ENCODE data around the gene DLX3. TPM values are rescaled to one million over a fixed set of nuclear protein-coding genes. Genes with fewer than 3 reads are reported as not detected.

The DLX3 gene
- total RNA-seq, 2 experiments from 2014 or later = not detected

DNA sequence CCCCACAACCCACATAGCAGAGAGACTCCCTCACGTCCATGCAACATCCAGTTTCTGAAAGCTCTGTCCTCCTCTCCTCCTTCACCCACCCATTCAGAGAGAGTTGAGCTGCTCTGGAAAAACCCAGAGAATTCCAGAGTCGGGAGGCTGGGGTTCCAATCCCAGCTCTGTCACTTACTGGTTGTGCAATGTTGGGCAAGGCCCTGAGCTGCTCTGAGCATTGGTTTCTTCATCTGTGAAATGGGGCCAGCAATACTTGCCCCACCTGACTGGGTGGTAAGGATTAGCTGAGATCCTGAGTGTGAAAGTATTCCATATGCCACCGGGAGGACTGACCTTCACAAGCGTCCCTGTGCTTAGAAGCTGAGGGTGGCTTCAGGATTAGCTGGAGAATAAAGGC lies 38.2 kb downstream of the DLX3 start:
- H3K27ac ChIP-seq (ENCODE audit: low read depth, low read length, poor library complexity, severe bottlenecking) = no peak overlapping the region
- no peaks in the 10 kb centered on the region for H3K36me3 ChIP-seq (ENCODE audit: insufficient read depth, low read length)
- no peak overlapping the region for H3K4me3 ChIP-seq (ENCODE audit: low read depth, low read length, poor library complexity, severe bottlenecking)
- intact Hi-C loops (cut with micrococcal nuclease; ENCODE audit: unreplicated experiment) = no loop called here
- no TSS peak for BruUV-seq (replicated peaks)
- no peaks in the 10 kb centered on the region for H3K79me2 ChIP-seq (ENCODE audit: insufficient read depth, low read depth, low read length)
- TF ChIP-seq, protein P1, sequence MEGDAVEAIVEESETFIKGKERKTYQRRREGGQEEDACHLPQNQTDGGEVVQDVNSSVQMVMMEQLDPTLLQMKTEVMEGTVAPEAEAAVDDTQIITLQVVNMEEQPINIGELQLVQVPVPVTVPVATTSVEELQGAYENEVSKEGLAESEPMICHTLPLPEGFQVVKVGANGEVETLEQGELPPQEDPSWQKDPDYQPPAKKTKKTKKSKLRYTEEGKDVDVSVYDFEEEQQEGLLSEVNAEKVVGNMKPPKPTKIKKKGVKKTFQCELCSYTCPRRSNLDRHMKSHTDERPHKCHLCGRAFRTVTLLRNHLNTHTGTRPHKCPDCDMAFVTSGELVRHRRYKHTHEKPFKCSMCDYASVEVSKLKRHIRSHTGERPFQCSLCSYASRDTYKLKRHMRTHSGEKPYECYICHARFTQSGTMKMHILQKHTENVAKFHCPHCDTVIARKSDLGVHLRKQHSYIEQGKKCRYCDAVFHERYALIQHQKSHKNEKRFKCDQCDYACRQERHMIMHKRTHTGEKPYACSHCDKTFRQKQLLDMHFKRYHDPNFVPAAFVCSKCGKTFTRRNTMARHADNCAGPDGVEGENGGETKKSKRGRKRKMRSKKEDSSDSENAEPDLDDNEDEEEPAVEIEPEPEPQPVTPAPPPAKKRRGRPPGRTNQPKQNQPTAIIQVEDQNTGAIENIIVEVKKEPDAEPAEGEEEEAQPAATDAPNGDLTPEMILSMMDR (conservative IDR thresholded peaks at IDR 0.05; ENCODE audit: low read length) = no peak
- no peak for TF ChIP-seq EZH2phosphoT487 (IDR thresholded peaks at IDR 0.05; ENCODE audit: borderline replicate concordance, low read depth, low read length)
- ChIA-PET CTCF (ENCODE audit: unreplicated experiment) (no interaction called here), POLR2A (interaction anchor here (0.7 kb wide), 1 partner anchor 946 kb away, joined by 3 read pairs; no protein-coding TSS in a partner anchor)
- H2AFZ ChIP-seq (ENCODE audit: low read length) = no peak overlapping the region
- DNase-seq (ENCODE audit: low spot score) = no peak
- no peaks in the 10 kb centered on the region for H3K9me3 ChIP-seq (ENCODE audit: low read length)
- no peaks in the 10 kb centered on the region for H4K20me1 ChIP-seq (ENCODE audit: insufficient read depth, low read length)
- no peaks in the 10 kb centered on the region for H3K4me1 ChIP-seq (ENCODE audit: insufficient read depth, low read length, poor library complexity, severe bottlenecking)
- no peak overlapping the region for H3K4me2 ChIP-seq (ENCODE audit: low read length)
- H3K9me2 ChIP-seq (ENCODE audit: insufficient read depth, low read length) = no peaks in the 10 kb centered on the region

DNA sequence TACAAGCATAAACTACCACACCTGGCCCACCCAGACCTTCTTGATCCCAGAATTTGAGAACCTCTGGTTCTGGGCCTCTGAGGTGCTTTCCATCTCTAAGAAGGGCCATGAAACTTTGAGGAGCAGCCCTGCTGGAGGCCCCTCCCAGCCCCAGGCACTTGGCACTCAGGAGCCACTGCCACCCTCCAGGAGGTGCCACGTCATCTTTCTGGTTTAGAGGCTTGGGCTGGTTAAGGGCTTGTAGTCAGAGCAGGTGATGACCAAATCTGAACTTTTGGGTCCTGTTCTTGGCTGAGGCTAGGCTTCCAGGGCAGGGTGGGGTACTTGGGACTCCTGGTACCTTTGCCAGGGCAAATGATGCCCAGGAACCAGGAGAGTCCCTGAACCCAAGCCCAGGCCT lies 39.9 kb downstream of the DLX3 start:
- POLR2A ChIA-PET = interaction anchor here (0.6 kb wide), 1 partner anchor 305 kb away, joined by 3 read pairs; no protein-coding TSS in a partner anchor
- no peaks in the 10 kb centered on the region for H3K9me3 ChIP-seq (ENCODE audit: low read length)
- H3K9me2 ChIP-seq (ENCODE audit: insufficient read depth, low read length) = no peaks in the 10 kb centered on the region
- no peaks in the 10 kb centered on the region for H3K4me1 ChIP-seq (ENCODE audit: insufficient read depth, low read length, poor library complexity, severe bottlenecking)
- no peak for DNase-seq (ENCODE audit: low spot score)
- TF ChIP-seq, protein P1 (conservative IDR thresholded peaks at IDR 0.05; ENCODE audit: low read length) = no peak
- TF ChIP-seq EZH2phosphoT487 (IDR thresholded peaks at IDR 0.05; ENCODE audit: borderline replicate concordance, low read depth, low read length) = no peak
- H3K27ac ChIP-seq (ENCODE audit: low read depth, low read length, poor library complexity, severe bottlenecking) = no peak overlapping the region
- no peak overlapping the region for H2AFZ ChIP-seq (ENCODE audit: low read length)
- intact Hi-C loops (cut with micrococcal nuclease; ENCODE audit: unreplicated experiment) = no loop called here
- no peak overlapping the region for H3K4me3 ChIP-seq (ENCODE audit: low read depth, low read length, poor library complexity, severe bottlenecking)
- no peaks in the 10 kb centered on the region for H4K20me1 ChIP-seq (ENCODE audit: insufficient read depth, low read length)
- no TSS peak for BruUV-seq (replicated peaks)
- CTCF ChIA-PET (ENCODE audit: unreplicated experiment) = no interaction called here
- H3K4me2 ChIP-seq (ENCODE audit: low read length) = no peak overlapping the region
- no peaks in the 10 kb centered on the region for H3K79me2 ChIP-seq (ENCODE audit: insufficient read depth, low read depth, low read length)
- no peaks in the 10 kb centered on the region for H3K36me3 ChIP-seq (ENCODE audit: insufficient read depth, low read length)

DNA sequence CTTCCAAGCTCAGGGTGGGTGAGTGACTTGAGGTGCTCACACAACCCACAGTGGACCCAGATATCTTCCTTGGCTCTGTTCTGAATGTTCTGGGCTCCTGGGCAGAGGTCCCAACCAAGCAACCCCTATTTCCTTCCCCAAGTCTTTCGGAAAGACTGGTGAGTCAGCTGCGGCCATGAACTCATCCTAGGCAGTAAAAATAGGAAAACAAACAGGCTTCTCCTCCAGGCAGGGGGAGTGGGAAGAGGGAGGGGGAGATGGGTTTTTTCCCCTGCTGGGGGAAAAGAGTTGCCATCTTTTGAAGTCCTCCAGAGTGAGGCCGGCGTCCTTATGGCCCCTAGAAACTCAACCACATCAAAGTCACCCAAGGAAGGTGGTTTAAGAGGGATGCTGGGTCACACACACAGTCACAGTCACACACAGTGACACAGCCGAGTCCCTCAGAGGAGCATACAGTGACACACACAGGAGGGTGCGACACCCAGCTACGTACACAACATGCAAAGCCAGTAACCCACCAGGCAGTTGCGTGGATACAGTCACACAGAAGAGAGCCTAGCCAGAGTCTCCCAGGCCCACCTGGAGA lies 42.0 kb downstream of the DLX3 start:
- POLR2A ChIA-PET = interaction anchor here (0.9 kb wide), 1 partner anchor 65 kb away, joined by 4 read pairs; no protein-coding TSS in a partner anchor
- H3K4me2 ChIP-seq (ENCODE audit: low read length) = no peak overlapping the region
- H4K20me1 ChIP-seq (ENCODE audit: insufficient read depth, low read length) = no peaks in the 10 kb centered on the region
- DNase-seq (ENCODE audit: low spot score) = no peak
- H3K4me1 ChIP-seq (ENCODE audit: insufficient read depth, low read length, poor library complexity, severe bottlenecking) = no peaks in the 10 kb centered on the region
- CTCF ChIA-PET (ENCODE audit: unreplicated experiment) = interaction anchor here (1.8 kb wide), 1 partner anchor 43 kb away, joined by 5 read pairs; no protein-coding TSS in a partner anchor
- no peaks in the 10 kb centered on the region for H3K9me3 ChIP-seq (ENCODE audit: low read length)
- intact Hi-C loops (cut with micrococcal nuclease; ENCODE audit: unreplicated experiment) = loop anchor here (1.0 to 5.0 kb wide), 2 partner anchors 43 to 134 kb away; no protein-coding TSS in a partner anchor
- H3K36me3 ChIP-seq (ENCODE audit: insufficient read depth, low read length) = no peaks in the 10 kb centered on the region
- H3K27ac ChIP-seq (ENCODE audit: low read depth, low read length, poor library complexity, severe bottlenecking) = no peak overlapping the region
- H3K79me2 ChIP-seq (ENCODE audit: insufficient read depth, low read depth, low read length) = no peaks in the 10 kb centered on the region
- TF ChIP-seq, protein P1 (conservative IDR thresholded peaks at IDR 0.05; ENCODE audit: low read length) = no peak
- no peak for TF ChIP-seq EZH2phosphoT487 (IDR thresholded peaks at IDR 0.05; ENCODE audit: borderline replicate concordance, low read depth, low read length)
- no peak overlapping the region for H3K4me3 ChIP-seq (ENCODE audit: low read depth, low read length, poor library complexity, severe bottlenecking)
- H3K9me2 ChIP-seq (ENCODE audit: insufficient read depth, low read length) = no peaks in the 10 kb centered on the region
- H2AFZ ChIP-seq (ENCODE audit: low read length) = no peak overlapping the region
- BruUV-seq (replicated peaks) = no TSS peak
